ENCODE data around the gene SNX30. TPM values are rescaled to one million over a fixed set of nuclear protein-coding genes. Genes with fewer than 3 reads are reported as not detected.

SNX30 gene
- total RNA-seq, 1 donor from 2014 or later = 12.8 TPM

DNA sequence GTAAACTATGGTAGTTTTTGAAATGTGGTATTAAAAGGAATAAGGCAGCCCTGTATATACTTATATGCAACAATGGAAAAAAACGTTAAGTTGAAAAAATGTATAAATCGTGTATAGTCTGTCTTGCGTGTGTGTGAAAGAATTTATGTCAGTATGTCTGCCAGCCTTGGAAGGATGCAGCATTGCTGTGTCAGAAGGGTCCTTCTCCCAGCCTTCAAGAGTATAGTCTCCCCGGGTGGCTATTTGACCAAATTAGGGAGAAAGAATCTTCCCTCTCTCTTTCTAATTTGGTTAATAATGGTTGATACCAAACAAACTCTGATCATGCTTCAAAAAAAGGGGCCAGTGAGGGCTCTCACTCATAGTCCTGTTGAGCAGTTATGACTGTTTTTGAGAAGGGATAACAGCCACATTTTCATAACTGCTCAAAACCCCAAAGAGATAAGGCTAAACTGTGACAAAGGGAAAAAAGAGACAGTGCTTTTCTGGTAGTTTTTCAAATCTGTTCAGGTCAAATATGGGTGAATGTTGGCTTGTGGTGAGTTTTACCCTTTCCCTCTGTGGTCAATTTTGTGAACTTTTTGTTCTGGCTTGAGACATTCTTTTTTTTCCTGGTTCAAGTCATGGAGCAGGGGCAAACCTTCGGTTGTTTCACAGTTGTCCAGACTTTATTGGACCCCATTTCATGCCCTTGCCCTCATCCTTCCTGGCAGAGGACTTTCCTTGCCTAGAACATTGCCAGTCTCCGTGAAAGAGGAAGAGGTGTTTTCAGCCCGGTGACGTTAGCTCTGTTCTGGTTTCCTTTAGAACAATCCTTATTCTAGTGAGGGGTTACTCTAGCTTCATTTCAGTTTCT is 21.0 kb downstream of the SNX30 start:
- peaks cover 3% of the 10 kb centered on the region for H3K27me3 Mint-ChIP-seq (ENCODE audit: unreplicated experiment)
- no peak for DNase-seq (ENCODE audit: low spot score)
- TF ChIP-seq, protein P1, sequence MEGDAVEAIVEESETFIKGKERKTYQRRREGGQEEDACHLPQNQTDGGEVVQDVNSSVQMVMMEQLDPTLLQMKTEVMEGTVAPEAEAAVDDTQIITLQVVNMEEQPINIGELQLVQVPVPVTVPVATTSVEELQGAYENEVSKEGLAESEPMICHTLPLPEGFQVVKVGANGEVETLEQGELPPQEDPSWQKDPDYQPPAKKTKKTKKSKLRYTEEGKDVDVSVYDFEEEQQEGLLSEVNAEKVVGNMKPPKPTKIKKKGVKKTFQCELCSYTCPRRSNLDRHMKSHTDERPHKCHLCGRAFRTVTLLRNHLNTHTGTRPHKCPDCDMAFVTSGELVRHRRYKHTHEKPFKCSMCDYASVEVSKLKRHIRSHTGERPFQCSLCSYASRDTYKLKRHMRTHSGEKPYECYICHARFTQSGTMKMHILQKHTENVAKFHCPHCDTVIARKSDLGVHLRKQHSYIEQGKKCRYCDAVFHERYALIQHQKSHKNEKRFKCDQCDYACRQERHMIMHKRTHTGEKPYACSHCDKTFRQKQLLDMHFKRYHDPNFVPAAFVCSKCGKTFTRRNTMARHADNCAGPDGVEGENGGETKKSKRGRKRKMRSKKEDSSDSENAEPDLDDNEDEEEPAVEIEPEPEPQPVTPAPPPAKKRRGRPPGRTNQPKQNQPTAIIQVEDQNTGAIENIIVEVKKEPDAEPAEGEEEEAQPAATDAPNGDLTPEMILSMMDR (IDR thresholded peaks at IDR 0.05; ENCODE audit: unreplicated experiment) = no peak
- H3K36me3 Mint-ChIP-seq (ENCODE audit: low read depth, unreplicated experiment) = peaks cover 8% of the 10 kb centered on the region
- H3K4me3 Mint-ChIP-seq (ENCODE audit: unreplicated experiment) = no peak overlapping the region
- no peak overlapping the region for H3K27ac Mint-ChIP-seq (ENCODE audit: unreplicated experiment)
- peaks cover 6% of the 10 kb centered on the region for H3K4me1 Mint-ChIP-seq (ENCODE audit: unreplicated experiment)
- H3K9me3 Mint-ChIP-seq (ENCODE audit: unreplicated experiment) = no peaks in the 10 kb centered on the region

DNA sequence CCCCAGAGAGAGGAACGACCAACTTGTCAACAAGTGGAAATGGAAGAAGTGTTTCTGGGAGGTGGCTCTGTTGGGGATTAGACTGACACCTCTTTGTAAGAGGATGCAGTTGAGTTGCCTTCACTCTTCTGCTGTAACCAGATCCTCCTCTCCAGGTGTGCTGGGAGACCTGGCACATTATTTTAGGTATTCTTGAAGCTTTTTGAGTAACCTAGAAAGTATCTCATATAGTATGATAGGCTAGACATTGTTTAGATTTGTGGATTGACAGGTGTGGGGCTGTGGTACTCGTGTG is 21.6 kb downstream of the SNX30 start:
- no peak overlapping the region for H3K27ac Mint-ChIP-seq (ENCODE audit: unreplicated experiment)
- DNase-seq (ENCODE audit: low spot score) = no peak
- peaks cover 8% of the 10 kb centered on the region for H3K36me3 Mint-ChIP-seq (ENCODE audit: low read depth, unreplicated experiment)

DNA sequence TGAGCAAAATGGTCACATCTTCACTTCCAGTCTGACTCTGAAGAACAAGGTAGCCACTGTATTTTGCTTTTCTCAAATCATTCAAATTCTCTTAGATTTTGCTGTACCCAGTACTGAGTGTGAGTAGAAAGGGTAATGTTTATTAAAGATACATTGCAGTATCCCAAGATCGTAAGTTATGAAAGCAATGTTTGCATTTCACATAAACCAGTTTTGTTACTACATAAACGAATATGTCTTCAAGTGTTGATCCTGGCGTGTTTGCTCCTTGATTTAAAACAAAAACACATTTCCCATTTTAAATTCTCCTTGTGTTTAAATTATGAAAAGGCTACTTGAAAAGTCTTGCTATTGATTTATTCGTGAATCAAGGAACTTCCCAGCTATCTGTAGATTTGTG is 22.0 kb downstream of the SNX30 start:
- TF ChIP-seq, protein P1 (IDR thresholded peaks at IDR 0.05; ENCODE audit: unreplicated experiment) = no peak
- Mint-ChIP-seq H3K9me3 (ENCODE audit: unreplicated experiment) (no peaks in the 10 kb centered on the region), H3K27ac (ENCODE audit: unreplicated experiment) (no peak overlapping the region), H3K36me3 (ENCODE audit: low read depth, unreplicated experiment) (peaks cover 8% of the 10 kb centered on the region), H3K27me3 (ENCODE audit: unreplicated experiment) (peaks cover 3% of the 10 kb centered on the region), H3K4me3 (ENCODE audit: unreplicated experiment) (no peak overlapping the region), H3K4me1 (ENCODE audit: unreplicated experiment) (peaks cover 6% of the 10 kb centered on the region)
- no peak for DNase-seq (ENCODE audit: low spot score)

More for the DNA sequence above, 21.6 kb downstream of the SNX30 start:
- Mint-ChIP-seq H3K27me3 (ENCODE audit: unreplicated experiment) (peaks cover 3% of the 10 kb centered on the region), H3K4me3 (ENCODE audit: unreplicated experiment) (no peak overlapping the region), H3K9me3 (ENCODE audit: unreplicated experiment) (no peaks in the 10 kb centered on the region), H3K4me1 (ENCODE audit: unreplicated experiment) (peaks cover 6% of the 10 kb centered on the region)
- TF ChIP-seq, protein P1 (IDR thresholded peaks at IDR 0.05; ENCODE audit: unreplicated experiment) = no peak

DNA sequence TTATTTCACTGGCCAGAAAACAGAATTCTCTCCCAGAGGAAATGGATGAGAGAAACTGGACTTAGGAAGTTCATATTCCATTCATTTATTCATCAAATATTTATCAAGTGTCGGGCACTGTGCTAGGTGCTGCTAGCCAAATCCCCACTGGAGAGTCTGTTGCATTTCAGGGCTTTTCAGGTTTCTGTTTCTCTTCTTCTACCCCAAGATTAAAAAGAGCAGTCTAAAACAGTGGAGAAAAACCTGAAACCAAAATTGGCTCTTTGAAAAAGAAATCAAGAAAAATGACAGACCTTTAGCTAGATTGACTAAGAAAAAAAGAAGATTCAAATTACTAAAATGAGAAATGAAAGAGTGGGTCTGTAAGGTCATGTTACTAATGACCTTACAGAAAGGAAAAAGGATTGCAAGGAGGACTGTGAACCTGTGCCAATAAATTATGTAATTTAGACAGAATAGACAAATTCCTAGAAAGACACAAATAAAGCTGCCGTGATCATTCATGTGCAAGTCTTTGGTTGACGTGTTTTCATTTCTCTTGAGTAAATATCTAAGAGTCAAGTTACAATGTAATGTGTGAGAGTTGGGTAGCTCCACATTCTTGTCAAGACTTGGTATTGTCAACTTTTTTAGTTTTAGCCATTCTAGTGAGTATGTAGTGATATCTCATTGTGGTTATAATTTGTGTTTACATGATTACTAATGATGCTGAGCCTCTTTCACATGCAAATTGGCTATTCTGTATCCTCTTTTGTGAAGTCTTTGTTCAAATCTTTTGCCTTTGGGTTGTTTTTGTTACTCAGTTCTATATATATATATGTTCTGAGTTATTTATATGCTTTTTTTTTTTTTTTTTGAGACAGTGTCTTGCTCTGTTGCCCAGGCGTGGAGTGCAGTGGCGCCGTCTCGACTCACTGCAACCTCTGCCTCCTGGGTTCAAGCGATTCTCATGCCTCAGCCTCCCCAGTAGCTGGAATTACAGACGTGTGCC is 23.7 kb downstream of the SNX30 start:
- Mint-ChIP-seq H3K4me1 (ENCODE audit: unreplicated experiment) (peaks cover 6% of the 10 kb centered on the region), H3K27ac (ENCODE audit: unreplicated experiment) (no peak overlapping the region), H3K4me3 (ENCODE audit: unreplicated experiment) (no peak overlapping the region), H3K36me3 (ENCODE audit: low read depth, unreplicated experiment) (peaks cover 6% of the 10 kb centered on the region), H3K27me3 (ENCODE audit: unreplicated experiment) (peaks cover 6% of the 10 kb centered on the region), H3K9me3 (ENCODE audit: unreplicated experiment) (no peaks in the 10 kb centered on the region)
- TF ChIP-seq, protein P1 (IDR thresholded peaks at IDR 0.05; ENCODE audit: unreplicated experiment) = no peak
- no peak for DNase-seq (ENCODE audit: low spot score)
